Fibroblast of skin of left biceps (primary cell): ENCODE measurements around the gene CFHR1.

Source experiments
- DNase-seq, 2 experiments: peaks; one replicate each; pipeline ENCODE4 v3.0.0-alpha.2; 2013; ENCODE audit warnings: low read depth in 2 of 2

The CFHR1 gene

GRCh38 chr1:196877964-196878363 lies 58.4 kb downstream of the CFHR1 start:
- DNase-seq = no peak
